ENCODE measurements around the gene PIP5K1C. TPM values are rescaled to one million over a fixed set of nuclear protein-coding genes. Genes with fewer than 3 reads are reported as not detected.
A peak's percentile ranks its signal among the peaks of the same experiment; 100 is the strongest.

PIP5K1C gene
- total and polyA plus RNA-seq, 9 of the 15 experiments (the other 6 are each of a cell fraction or from before 2014, with no cell fraction given) = 0.38 to 22.1 (median 4.1) TPM

GRCh38 chr19:3618144-3618810, 82.0 kb downstream of the PIP5K1C start (continued):
- TF ChIP-seq MGA (IDR thresholded peaks at IDR 0.05) (no peak), CEBPB (tag; IDR thresholded peaks at IDR 0.05) (no peak), ZBTB7A (IDR thresholded peaks at IDR 0.05; ENCODE audit: borderline replicate concordance, control insufficient read depth, low read depth, low read length) (peak; percentile 54; the same call in 1 of the 2 replicates), ZNF143 (CRISPR knock-in tag; IDR thresholded peaks at IDR 0.05) (0 out of 2 replicates have a peak, but pooled peaks have one; percentile 17), HBP1 (CRISPR knock-in tag; IDR thresholded peaks at IDR 0.05) (no peak), ZNF232 (CRISPR knock-in tag; IDR thresholded peaks at IDR 0.05) (no peak), STAT6 (CRISPR knock-in tag; IDR thresholded peaks at IDR 0.05) (no peak), ZFX (CRISPR knock-in tag; IDR thresholded peaks at IDR 0.05) (peak; percentile 36), E2F3 (CRISPR knock-in tag; IDR thresholded peaks at IDR 0.05) (no peak)
